ENCODE data around the gene IRF2BP1.
A peak's percentile ranks its signal among the peaks of the same experiment; 100 is the strongest.

IRF2BP1 gene, protein sequence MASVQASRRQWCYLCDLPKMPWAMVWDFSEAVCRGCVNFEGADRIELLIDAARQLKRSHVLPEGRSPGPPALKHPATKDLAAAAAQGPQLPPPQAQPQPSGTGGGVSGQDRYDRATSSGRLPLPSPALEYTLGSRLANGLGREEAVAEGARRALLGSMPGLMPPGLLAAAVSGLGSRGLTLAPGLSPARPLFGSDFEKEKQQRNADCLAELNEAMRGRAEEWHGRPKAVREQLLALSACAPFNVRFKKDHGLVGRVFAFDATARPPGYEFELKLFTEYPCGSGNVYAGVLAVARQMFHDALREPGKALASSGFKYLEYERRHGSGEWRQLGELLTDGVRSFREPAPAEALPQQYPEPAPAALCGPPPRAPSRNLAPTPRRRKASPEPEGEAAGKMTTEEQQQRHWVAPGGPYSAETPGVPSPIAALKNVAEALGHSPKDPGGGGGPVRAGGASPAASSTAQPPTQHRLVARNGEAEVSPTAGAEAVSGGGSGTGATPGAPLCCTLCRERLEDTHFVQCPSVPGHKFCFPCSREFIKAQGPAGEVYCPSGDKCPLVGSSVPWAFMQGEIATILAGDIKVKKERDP

DNA sequence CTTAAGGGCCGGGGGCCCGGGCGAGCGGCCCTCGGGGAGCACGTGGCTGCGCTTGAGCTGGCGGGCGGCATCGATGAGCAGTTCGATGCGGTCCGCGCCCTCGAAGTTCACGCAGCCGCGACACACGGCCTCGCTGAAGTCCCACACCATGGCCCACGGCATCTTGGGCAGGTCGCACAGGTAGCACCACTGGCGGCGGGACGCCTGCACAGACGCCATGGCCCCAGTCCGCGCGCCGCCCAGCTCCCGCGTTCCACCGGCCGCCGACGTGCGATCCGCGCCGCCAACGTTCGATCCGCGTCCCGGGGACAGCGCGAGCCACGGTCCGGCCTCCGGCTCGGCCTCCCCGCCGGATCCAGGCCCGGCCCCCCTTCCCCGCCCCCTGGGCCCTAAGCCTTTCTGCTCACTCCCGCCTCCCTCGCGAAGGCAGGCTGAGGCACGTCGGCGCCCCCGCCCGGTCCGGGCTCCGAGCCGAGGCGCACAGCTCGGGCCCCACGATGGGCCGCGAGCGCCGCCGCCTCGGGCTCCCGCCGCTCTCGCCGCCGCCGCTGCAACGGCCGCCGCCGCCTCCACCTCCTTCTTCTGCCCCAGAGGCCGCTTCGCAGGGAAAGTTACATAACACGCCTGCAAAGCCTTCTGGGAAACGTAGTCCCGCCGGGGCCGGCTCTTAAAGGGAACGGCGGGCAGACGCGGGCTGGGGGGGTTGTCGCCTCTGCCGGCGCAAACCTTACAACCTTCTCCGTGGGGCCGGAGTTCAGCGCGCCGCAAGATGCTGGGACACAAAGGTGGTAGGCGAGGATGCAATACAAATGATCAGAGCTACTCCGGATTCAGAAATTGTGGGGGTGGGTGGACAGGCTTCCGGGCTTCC lies at the start of gene IRF2BP1:
Gene IRF2BP1 (minus strand): TSS at position 586 of the 871 bp plus-strand sequence. CDS start 367 bp downstream, at position 219.
- DNase-seq (ENCODE audit: low read depth in 2 of 2), result peak; percentile 71 to 76

DNA sequence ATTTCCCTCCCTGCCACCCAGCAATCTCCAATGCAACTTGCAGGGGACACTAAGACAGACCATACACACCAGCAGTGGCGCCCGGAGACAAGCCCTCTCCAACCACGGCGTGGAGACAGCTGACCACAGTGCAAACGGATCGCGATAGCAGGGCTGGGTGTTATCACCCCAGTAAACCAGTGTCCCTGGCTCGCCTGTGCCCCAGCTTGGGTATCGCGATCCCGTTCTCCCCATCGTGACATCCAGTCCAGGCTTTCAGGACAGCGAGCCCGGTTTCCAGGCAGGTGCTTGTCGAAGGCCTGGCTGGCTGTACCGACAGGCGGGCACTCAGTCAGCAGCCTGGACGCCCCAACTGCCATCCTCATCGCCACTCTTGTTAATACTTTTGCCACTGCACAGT lies 49.3 kb upstream of the IRF2BP1 start:
- no peak for DNase-seq (ENCODE audit: low read depth in 2 of 2)

DNA sequence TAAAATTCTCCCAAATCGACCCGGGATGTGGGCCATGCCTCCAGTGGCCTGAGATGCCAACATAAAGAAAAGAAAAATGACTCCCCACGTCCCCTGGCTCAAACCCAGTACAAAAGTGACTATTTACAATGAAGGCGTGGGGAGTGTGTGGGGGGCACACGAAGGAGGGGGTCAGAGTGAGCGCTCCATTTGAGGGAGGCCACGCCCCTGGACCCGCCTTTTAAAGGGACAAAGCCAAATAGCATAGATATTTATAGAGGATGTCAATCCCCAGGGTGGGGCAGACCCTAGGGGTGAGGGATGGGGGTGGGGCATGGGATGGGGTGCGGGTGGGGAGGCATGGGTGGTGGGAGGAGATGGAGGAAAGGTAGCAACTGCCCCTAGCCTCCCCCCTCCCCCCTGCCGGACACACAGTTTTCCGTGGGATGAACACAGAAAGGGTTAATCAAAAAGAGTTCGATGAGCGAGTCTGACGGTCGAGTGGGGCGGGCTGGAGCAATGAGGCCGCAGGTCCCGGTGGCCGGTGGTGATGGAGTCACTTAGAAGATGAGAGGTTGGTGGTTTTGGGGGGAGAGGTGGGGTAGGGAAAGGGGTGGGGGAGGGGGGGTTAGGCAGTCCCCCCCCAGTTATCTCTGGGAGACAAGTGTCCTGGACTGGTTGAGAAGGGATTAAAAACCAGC lies 48.8 kb upstream of the IRF2BP1 start:
- DNase-seq (ENCODE audit: low read depth in 2 of 2), result no peak

DNA sequence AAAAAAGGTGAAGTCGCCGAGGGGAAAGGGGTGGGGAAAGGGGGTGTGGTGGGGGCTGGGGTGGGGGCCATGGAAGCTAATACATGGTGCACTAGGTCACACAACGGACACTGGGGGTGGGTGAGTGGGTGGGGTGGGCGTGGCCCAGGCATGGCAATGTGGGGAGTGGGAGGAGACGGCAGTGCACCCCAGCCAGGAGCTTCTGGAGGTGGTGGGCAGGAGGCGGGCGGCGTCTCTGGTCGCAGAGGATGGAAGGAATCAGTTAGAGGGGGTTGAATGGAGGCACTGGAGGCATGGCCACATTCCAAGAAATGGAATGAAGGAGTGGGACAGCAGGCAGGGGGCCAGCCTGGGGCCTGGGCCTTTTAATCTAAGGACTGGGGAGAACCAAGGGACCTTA lies 47.8 kb upstream of the IRF2BP1 start:
- DNase-seq (ENCODE audit: low read depth in 2 of 2), result no peak

DNA sequence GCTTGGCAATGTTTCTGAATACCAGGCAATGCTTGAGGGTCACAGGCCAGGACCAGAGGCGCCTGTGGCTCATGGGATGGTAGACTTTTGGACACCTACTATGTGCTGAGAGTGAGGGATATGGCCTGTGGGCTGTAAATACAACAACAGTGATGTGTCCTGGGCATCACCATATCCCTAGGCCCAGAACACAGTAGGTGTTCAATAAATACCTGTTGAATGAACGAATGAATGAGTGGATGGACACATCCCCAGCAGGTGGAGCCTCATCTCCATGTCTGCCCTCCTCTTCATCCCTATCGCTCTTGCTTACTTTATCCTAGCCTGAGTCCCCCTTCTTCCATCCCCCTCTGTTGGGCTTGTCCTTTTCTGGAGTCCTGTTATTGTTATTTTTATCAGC lies 45.1 kb upstream of the IRF2BP1 start:
- no peak for DNase-seq (ENCODE audit: low read depth in 2 of 2)

DNA sequence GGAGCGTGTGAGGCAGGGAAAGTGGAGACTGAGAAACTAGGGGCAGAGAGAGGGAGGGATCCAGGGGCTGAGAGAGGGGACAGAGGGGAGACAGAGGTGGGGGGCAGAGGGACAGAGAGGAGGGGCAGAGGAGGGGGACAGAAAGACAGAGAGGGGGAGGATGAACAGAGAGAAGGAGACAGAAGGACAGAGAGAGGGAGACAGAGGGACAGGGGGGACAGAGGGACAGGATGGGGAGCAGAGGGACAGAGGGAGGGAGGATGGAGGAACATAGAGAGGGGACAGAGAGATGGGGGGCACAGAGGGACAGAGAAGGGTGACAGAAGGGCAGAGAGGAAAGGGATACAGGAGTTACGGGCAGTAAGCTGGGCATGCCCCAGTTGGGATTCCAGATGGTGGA lies 43.3 kb upstream of the IRF2BP1 start:
- no peak for DNase-seq (ENCODE audit: low read depth in 2 of 2)

DNA sequence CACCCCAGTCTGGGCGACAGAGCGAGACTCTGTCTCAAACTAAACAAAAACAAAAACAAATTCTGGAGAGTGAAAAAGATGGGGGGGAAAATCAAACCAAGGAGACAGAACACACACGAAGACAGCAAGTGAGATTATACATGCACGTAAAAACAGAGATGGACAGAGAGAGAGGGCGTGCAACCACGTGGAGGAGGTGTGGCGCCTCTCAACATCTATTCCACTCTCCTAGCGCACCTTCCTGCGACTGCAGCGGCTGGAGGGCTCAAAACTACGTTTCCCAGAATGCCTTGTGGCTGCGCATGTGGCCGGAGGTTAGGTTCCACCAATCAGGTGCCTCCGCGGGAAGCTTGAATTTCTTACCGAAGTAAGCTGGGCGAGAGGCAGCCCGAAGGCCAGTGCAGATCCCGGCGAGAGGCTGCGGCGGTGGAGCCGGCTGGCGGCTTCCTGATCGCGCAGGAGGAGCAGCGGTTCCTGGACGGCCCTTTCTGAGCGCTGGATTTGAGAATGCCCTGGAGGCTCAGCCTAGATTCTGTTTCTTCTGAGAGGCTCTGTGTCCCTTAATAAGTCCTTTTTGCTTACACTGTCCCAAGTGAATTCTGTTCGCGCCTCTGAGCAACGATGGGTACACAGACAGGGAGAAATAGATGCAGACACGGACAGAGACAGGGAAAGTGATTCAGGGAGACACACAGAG lies 41.8 kb upstream of the IRF2BP1 start:
- peak; percentile 61 to 72 for DNase-seq (ENCODE audit: low read depth in 2 of 2)

DNA sequence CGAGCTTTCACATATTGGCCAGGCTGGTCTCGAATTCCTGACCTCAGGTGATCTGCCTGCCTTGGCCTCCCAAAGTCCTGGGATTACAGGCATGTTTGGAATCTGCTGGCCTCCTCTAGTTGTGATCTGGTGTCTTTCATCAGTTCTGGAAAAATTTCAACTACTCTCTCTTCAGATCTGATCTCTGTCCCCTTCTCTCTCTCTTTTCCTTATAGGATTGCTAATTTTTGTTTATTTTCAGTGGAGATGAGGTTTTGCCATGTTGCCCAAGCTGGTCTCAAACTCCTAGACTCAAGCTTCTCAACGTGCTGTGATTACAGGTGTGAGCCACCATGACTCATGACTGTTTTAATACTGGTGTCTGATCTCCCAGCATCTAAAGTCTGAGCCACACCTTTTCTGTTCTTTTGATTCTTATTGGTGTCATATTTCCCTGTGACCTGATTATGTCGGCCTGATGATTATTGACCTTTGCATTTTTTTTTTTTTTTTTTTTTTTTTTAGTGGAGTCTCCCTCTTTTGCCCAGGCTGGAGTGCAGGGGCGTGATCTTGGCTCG lies 39.0 kb upstream of the IRF2BP1 start:
- DNase-seq (ENCODE audit: low read depth in 2 of 2), result no peak

DNA sequence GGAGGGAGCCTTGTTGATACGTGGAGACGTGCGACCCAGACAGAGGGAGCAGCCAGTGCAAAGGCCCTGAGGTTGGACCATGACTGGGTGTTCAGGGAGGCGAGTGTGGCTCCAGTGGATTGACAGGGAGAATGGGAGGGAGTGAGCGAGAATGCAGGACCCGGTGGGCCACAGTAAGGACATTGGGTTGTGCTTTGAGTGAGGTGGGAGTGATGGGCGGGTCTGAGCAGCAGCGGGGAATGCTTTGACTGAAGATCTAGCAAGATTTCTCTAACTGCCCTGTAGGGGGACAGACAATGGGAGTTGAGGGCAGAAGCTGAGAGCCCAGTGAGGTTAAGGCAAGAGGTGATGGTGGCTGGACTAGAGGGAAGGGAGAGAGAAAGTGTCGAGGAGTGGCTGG lies 36.3 kb upstream of the IRF2BP1 start:
- DNase-seq (ENCODE audit: low read depth in 2 of 2), result no peak

DNA sequence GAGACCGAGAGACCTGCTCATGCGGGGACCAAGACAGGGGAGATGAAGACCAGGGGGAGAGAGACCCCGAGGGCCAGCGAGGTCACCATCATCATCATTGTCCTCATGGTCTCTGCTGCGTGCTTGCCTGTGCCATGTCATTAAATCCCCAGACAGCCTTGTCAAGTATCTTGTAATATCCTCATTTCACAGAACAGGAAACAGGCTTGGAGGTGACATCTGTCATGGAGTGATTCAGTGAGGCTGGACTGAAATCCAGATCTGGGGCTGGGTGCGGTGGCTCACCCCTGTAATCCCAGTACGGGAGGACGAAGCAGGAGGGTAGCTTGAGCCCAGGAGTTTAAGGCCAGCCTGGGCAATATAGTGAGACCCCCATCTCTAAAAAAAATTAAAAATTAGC lies 34.5 kb upstream of the IRF2BP1 start:
- DNase-seq (ENCODE audit: low read depth in 2 of 2), result no peak

DNA sequence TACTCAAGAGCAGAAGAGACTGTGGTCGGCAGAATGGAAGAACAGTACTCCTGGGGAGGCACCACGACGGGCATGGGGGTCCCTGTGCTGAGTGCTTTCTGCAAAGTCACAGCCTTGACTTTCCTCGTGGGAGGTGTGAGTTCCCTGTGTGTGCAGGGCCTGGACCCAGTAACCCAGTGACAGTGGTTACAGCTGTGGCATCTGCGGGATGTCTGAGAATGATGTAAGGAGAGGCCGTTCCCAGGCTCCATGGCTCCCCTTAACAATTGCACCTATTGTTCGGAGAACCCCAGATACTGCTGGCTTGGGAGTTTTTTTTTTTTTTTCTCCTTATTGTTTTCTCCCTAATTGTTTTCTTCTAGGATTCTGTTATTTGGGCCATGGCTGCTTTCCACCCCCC lies 33.7 kb upstream of the IRF2BP1 start:
- no peak for DNase-seq (ENCODE audit: low read depth in 2 of 2)

DNA sequence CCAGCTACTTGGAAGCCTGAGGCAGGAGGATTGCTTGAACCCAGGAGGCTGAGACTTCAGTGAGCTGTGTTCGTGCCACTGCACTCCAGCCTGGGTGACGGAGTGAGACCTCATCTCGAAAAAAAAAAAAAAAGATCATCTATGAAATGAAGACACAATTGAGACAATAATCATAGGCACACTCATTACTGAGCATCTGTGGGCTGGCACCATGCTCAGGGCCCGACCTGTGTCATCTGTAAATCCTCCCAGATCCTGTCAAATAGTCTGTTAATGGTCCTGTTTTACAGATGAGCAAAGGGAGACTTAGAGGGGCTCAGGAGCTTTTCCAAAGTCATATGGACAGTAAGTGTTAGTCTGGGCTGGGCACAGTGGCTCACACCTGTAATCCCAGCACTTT lies 32.8 kb upstream of the IRF2BP1 start:
- DNase-seq (ENCODE audit: low read depth in 2 of 2), result no peak

DNA sequence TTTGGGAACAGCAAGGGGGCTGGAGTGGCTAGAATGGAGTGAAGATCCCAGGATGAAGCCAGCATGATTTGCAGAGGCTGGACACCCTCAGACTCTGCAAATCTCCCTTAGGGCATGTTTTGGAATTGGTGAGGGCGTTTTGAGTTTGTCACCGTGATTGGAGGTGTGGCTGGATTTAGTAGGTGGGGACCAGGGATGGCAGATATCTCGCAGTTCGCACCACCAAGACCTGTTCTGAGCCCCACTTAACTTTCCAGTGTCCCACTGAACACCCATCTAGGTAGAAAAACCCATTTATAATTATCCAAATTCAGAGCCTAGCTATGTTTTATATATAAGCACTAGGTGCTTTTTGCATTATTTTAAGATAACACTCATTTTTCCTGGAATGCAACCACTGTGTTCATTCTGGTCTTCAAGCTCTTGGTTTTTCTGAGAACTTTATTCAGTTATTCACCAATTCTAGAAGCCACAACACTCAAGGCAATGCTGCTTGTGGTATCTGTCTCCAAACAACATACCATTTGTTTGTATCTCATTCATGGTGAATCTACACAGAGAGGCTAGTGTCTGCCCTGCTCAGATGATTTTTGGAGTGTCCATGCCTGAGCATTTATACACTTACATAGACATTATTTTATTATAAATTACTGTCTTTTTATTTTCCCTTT lies 31.6 kb upstream of the IRF2BP1 start:
- DNase-seq (ENCODE audit: low read depth in 2 of 2), result no peak

DNA sequence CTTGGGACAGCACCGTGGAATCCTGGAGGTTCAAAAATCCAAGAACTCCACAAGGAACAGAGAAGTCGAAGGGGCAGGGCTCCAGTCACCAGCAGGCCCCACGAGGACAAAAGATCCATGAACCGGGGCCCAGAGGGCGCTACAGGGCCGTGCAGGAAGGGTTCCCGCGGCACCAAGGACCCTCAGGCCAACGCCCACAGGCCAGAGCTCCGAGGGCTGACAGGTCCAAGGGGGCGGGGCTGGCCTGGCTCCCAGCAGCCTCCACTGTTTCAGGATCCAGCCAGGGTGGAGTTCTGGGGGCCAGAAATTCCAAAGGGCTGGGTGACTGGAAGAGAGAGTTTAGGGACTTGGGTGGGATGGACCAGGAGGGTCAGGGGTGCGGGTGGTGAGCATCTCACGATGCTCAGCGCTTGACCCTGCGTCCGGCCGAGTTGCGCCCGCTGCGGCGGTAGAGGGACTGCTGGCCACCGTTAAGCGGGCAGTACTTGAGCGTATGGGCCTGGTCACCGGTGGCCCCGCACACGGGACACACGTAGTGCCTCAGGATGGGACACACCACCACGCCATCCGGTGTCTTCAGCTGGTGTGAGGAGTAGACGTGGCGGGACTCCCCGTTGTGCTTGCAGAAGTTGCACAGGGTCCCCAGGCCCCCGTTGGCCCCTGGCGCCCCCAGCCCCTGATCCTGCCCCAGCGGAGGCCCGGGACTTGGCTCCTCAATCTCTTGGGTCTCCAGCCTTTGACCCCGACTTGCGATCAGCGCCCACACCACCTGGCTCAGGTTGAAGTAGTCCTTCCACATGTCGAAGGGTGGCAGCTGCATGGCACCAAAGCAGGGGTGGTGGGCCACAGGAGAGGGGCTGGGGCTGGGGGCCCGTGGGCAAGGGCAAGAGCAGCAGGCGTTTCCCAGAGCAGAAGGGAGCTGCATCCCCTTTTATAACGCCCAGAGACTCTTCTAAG lies 28.2 kb upstream of the IRF2BP1 start, which contains the start of gene NANOS2:
Gene NANOS2 (minus strand): TSS at position 905 of the 957 bp plus-strand sequence. CDS start 85 bp downstream, at position 820.
- DNase-seq (ENCODE audit: low read depth in 2 of 2), result no peak

DNA sequence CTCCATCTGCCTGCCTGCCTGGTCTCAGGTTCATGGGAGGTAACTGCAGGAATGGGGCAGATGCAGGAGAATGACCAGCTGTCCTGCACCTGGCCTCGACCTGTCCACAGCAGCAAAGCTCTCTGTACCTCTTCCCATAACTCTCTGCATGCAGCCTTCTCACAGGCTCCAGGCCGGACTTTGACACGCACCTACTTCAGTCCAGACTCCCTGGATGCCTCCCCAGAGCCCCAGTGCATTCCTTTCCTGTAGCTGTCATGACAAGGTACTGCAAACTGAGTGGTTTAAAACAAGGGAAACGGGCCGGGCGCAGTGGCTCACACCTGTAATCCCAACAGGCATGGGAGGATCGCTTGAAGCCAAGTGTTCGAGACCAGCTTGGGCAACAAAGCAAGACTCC lies 25.4 kb upstream of the IRF2BP1 start:
- DNase-seq (ENCODE audit: low read depth in 2 of 2), result no peak

DNA sequence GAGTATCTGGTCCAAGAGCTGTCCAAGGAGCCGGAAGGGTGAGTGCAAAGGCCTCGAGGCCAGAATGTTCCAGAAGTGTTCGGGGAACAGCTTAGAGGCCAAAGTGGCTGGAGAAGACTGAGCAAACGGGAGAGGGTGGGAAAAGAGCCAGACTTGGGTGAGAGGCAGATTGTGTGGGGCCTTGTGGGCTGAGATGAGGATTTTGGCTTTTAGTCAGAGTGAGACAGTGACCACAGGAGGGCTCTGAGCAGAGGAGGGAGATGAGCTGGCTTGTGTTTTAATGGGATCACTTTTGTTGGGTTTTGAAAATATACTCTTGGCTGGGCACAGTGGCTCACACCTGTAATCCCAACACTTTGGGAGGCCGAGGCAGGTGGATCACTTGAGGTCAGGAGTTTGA lies 23.0 kb upstream of the IRF2BP1 start:
- no peak for DNase-seq (ENCODE audit: low read depth in 2 of 2)

DNA sequence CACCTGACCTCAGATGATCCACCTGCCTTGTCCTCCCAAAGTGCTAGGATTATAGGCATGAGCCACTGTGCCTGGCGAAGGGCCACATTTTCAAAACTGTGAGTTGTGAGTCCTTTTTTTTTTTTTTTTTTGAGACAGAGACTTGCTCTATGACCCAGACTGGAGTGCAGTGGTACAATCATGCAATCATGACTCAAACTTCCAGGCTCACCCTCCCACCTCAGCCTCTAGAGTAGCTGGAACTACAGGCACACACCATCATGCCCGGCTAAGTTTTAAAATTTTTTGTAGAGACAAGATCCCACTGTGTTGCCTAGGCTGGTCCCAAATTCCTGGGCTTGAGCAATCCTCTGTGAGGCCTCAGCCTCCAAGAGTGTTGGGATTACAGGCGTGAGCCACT lies 20.3 kb upstream of the IRF2BP1 start:
- DNase-seq (ENCODE audit: low read depth in 2 of 2), result no peak

DNA sequence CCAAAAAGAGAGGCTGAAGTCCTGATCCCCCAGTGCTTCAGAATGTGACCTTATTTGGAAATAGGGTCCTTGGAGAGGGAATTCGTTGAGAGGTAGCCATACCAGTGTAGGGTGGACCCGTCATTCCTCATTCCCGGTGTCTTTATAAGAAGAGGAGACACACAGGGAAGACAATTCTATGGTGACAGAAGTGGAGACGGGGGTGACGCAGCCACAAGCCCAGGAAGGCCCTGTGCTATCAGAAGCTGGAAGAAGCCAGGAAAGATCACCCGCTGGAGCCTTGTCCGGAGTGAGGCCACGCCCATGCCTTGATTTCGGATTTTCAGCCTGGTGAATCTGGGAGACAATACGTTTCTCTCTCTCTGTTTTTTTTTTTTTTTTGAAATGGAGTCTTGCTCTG lies 19.1 kb upstream of the IRF2BP1 start:
- DNase-seq (ENCODE audit: low read depth in 2 of 2), result no peak
